ENCODE results near the gene LMCD1.

LMCD1 gene

GRCh38 chr3:8621141-8621540 is 119.5 kb downstream of the LMCD1 start:
- Histone ChIP-seq H3K4me1 (peaks cover 0 to 41% (median 16%) of the 10 kb centered on the region in 4 donors), H3K4me3 (no peak overlapping the region), H3K9me3 (peaks cover 0 to 9% (median 4%) of the 10 kb centered on the region in 3 donors), H3K27ac (no peak overlapping the region), H3K27me3 (no peaks in the 10 kb centered on the region), H3K36me3 (no peaks in the 10 kb centered on the region)
- TF ChIP-seq CTCF (IDR thresholded peaks at IDR 0.05) = no peak
- intact Hi-C loops (cut with DNase I; ENCODE audit: low total_unique reads) = loop anchor here (5.0 kb wide), 1 partner anchor 179 kb away; no protein-coding TSS in a partner anchor
- DNase-seq = peak in 1 of 2 donors; percentile 53

DNA sequence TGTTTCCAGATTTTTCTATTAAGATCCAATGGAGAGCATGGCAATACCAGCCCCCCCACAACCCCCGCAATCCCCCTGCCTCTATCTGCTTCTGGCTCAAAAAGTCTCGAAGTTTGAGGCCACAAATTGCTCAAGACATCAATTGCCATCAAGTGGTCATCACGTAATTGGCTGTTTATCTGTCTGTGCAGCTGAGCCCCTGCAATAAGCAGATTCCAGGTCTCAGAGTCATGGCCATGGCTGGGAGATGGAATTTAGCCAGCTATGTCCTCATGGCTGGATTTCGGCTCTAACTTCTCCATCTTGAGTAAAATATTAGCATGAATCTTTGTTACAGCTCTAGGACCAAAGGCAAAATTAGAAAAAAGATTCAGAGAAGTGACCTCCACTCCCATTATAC is 120.2 kb downstream of the LMCD1 start:
- Histone ChIP-seq H3K9me3 (peaks cover 0 to 9% (median 4%) of the 10 kb centered on the region in 3 donors), H3K4me1 (peaks cover 0 to 42% (median 16%) of the 10 kb centered on the region in 4 donors), H3K4me3 (no peak overlapping the region), H3K36me3 (no peaks in the 10 kb centered on the region), H3K27ac (no peak overlapping the region), H3K27me3 (no peaks in the 10 kb centered on the region)
- no peak for TF ChIP-seq CTCF (IDR thresholded peaks at IDR 0.05)
- intact Hi-C loops (cut with DNase I; ENCODE audit: low total_unique reads) = loop anchor here (5.0 kb wide), 1 partner anchor 180 kb away; no protein-coding TSS in a partner anchor
- DNase-seq = peak; percentile 42 to 61

DNA sequence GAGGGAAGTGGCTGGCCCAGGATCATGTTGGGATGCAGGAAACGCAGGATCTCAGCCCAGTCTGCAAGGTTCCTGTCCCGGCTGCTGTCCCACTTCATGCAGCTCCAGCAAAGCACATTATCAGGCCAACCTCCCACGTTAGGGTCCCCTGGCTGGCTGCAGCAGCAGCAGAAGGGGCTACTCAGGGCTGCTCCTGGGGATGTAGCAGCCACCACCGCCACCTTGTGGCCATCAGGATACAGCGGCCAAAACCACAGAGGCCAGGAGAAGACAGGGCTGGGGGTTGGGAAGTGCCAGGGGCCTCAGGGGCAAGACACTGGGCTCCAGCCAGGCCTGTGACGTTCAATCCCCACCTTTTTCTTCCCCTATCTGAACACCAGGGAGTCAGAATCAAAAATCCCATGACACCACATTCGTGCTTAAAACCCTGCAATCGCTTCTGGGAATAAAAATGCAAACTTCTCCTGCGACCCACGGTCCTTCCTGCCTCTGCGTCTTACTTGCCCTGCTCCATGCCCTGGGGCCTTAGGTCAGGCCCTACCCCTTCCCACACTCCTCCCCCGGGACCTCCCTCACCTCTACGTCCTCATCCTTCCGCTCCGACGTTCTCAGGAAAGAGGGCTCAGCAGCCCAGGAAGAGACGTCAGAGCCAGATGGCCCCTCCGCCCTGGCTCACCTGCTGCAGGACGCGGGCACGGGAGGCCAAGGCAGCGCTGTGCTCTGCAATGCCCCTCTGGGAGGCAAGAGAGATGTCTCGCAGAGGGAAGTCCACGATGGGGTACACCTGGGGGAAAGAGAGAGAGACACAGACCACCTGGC is 121.5 kb downstream of the LMCD1 start:
- Histone ChIP-seq H3K9me3 (peaks cover 0 to 9% (median 4%) of the 10 kb centered on the region in 3 donors), H3K36me3 (no peaks in the 10 kb centered on the region), H3K4me1 (peaks cover 0 to 42% (median 16%) of the 10 kb centered on the region in 4 donors), H3K4me3 (no peak overlapping the region), H3K27me3 (no peaks in the 10 kb centered on the region), H3K27ac (no peak overlapping the region)
- peak; percentile 88 to 91 for TF ChIP-seq CTCF (IDR thresholded peaks at IDR 0.05)
- peak; percentile 66 to 78 for DNase-seq
- intact Hi-C loops (cut with DNase I; ENCODE audit: low total_unique reads) = loop anchor here (5.0 kb wide), 1 partner anchor 181 kb away; no protein-coding TSS in a partner anchor

GRCh38 chr3:8623741-8624140 is 122.1 kb downstream of the LMCD1 start:
- Histone ChIP-seq H3K9me3 (peaks cover 0 to 8% (median 3%) of the 10 kb centered on the region in 3 donors), H3K27me3 (no peaks in the 10 kb centered on the region), H3K4me3 (no peak overlapping the region), H3K4me1 (peaks cover 0 to 44% (median 16%) of the 10 kb centered on the region in 4 donors), H3K27ac (no peak overlapping the region), H3K36me3 (no peaks in the 10 kb centered on the region)
- DNase-seq = no peak
- intact Hi-C loops (cut with DNase I; ENCODE audit: low total_unique reads) = loop anchor here (5.0 kb wide), 1 partner anchor 181 kb away; no protein-coding TSS in a partner anchor
- TF ChIP-seq CTCF (IDR thresholded peaks at IDR 0.05) = no peak
